Stimulated activated CD4-positive, alpha-beta T cell treated with anti-CD3 and anti-CD28 coated beads, Interleukin-1b, Interleukin-23, amount 100 ng/mL, for 1 hour (primary cell): ENCODE results near the gene VSIG4.

Experiments used
- DNase-seq, 2 donors: peaks; one replicate each; pipeline ENCODE4 v3.0.0-alpha.2; 2020; ENCODE audit warnings: low read depth in 2 of 2

The VSIG4 gene

GRCh38 chrX:66024092-66024467 lies 15.8 kb downstream of the VSIG4 start:
- no peak for DNase-seq

- no peak for DNase-seq
These were observed 16.3 kb downstream of the VSIG4 start for GRCh38 chrX:66023385-66024091.

- DNase-seq, result no peak
These were observed 17.1 kb downstream of the VSIG4 start for GRCh38 chrX:66022632-66023384.

- DNase-seq, result no peak
These were observed 17.9 kb downstream of the VSIG4 start for GRCh38 chrX:66021765-66022631.

GRCh38 chrX:66021401-66021764 lies 18.5 kb downstream of the VSIG4 start:
- no peak for DNase-seq

- no peak for DNase-seq
These were observed 19.1 kb downstream of the VSIG4 start for GRCh38 chrX:66020631-66021334.

GRCh38 chrX:66019974-66020373 lies 19.9 kb downstream of the VSIG4 start:
- DNase-seq, result no peak

- DNase-seq, result no peak
These were observed 20.6 kb downstream of the VSIG4 start for GRCh38 chrX:66019310-66019652.

GRCh38 chrX:66018585-66019309 lies 21.1 kb downstream of the VSIG4 start:
- DNase-seq, result no peak

GRCh38 chrX:66017659-66018170 lies 22.2 kb downstream of the VSIG4 start:
- DNase-seq, result no peak

- no peak for DNase-seq
These were observed 22.8 kb downstream of the VSIG4 start for GRCh38 chrX:66016905-66017658.

- no peak for DNase-seq
These were observed 23.8 kb downstream of the VSIG4 start for GRCh38 chrX:66015900-66016689.

GRCh38 chrX:66015152-66015831 lies 24.6 kb downstream of the VSIG4 start:
- DNase-seq, result no peak

- no peak for DNase-seq
These were observed 25.3 kb downstream of the VSIG4 start for GRCh38 chrX:66014556-66014955.

GRCh38 chrX:66014084-66014483 lies 25.8 kb downstream of the VSIG4 start:
- no peak for DNase-seq

- no peak for DNase-seq
These were observed 26.6 kb downstream of the VSIG4 start for GRCh38 chrX:66013194-66013816.

GRCh38 chrX:66012094-66012534 lies 27.8 kb downstream of the VSIG4 start:
- no peak for DNase-seq

- DNase-seq, result no peak
These were observed 30.5 kb downstream of the VSIG4 start for GRCh38 chrX:66009231-66009845.
